Peyer's patch (tissue), 4 donors: Measurements from ENCODE around the gene CDH6. TPM values are rescaled to one million over a fixed set of nuclear protein-coding genes. Genes with fewer than 3 reads are reported as not detected.

Experiments
- DNase-seq, 3 donors: peaks; one replicate each; pipeline ENCODE4 v3.0.0-alpha.2; 2017 to 2019
- H3K27ac ChIP-seq, 4 donors: fragments of 200-600 bp; sonication (generic); one replicate each; pipeline ENCODE4 v1.5.1; 2016 to 2019
- H3K27me3 ChIP-seq, 2 donors: fragments of 200-600 bp; sonication (generic); one replicate each; pipeline ENCODE4 v1.5.1; 2019
- H3K36me3 ChIP-seq, 3 donors: fragments of 200-600 bp; sonication (generic); one replicate each; pipeline ENCODE4 v1.5.1; 2016 to 2019
- H3K4me1 ChIP-seq, 4 donors: fragments of 200-600 bp; sonication (generic); one replicate each; pipeline ENCODE4 v1.5.1; 2016 to 2019
- H3K4me3 ChIP-seq, 4 donors: fragments of 200-600 bp; sonication (generic); 1 replicate in 3 of 4; 2 replicates in 1 of 4; pipeline ENCODE4 v1.5.1; 2016 to 2019; ENCODE audit warnings: mild to moderate bottlenecking in 1 of 4
- H3K9me3 ChIP-seq, 4 donors: fragments of 200-600 bp; sonication (generic); one replicate each; pipeline ENCODE4 v1.5.1; 2016 to 2019; ENCODE audit warnings: mild to moderate bottlenecking in 1 of 4
- CTCF ChIP-seq, 6 experiments: fragments of 450-650 bp in 4 of 6; fragments of 200-600 bp in 2 of 6; sonication (generic) in 1 of 6; IDR thresholded peaks; one replicate each; pipeline ENCODE4 v1.5.1; 2017 to 2019; ENCODE audit warnings: antibody characterized with exemption in 6 of 6, mild to moderate bottlenecking in 3 of 6, moderate library complexity in 1 of 6
- POLR2A ChIP-seq, 2 donors: fragments of 450-650 bp; IDR thresholded peaks; one replicate each; pipeline ENCODE4 v1.5.1; 2017; ENCODE audit warnings: antibody characterized with exemption in 2 of 2, mild to moderate bottlenecking in 2 of 2, moderate library complexity in 2 of 2
- total RNA-seq, 4 donors: library from RNA; depleted of rRNA; stranded (reverse); fragments of >200 nt; gene quantifications; one replicate each; pipeline ENCODE4 v1.1.0, GENCODE V29; 2016

Gene CDH6
- total RNA-seq, 4 donors from 2014 or later, result 0.85 to 5.8 (median 1.1) TPM

- DNase-seq, result no peak
- Histone ChIP-seq H3K4me3 (no peak overlapping the region), H3K9me3 (no peaks in the 10 kb centered on the region), H3K4me1 (no peaks in the 10 kb centered on the region), H3K27ac (no peak overlapping the region), H3K36me3 (no peaks in the 10 kb centered on the region), H3K27me3 (no peaks in the 10 kb centered on the region)
- no peak for TF ChIP-seq POLR2A (IDR thresholded peaks at IDR 0.05)
- no peak for TF ChIP-seq CTCF (IDR thresholded peaks at IDR 0.05)
Observed at GRCh38 chr5:31173614-31174013, 19.9 kb upstream of the CDH6 start.

GRCh38 chr5:31181376-31181987 is 12.0 kb upstream of the CDH6 start:
- Histone ChIP-seq H3K4me3 (no peak overlapping the region), H3K36me3 (no peaks in the 10 kb centered on the region), H3K27me3 (no peaks in the 10 kb centered on the region), H3K4me1 (no peaks in the 10 kb centered on the region), H3K9me3 (no peaks in the 10 kb centered on the region), H3K27ac (no peak overlapping the region)
- TF ChIP-seq CTCF (IDR thresholded peaks at IDR 0.05), result no peak
- no peak for DNase-seq

- no peak overlapping the region for H3K27ac ChIP-seq
- TF ChIP-seq CTCF (IDR thresholded peaks at IDR 0.05), result no peak
- TF ChIP-seq POLR2A (IDR thresholded peaks at IDR 0.05), result no peak
- H3K27me3 ChIP-seq, result no peaks in the 10 kb centered on the region
- H3K36me3 ChIP-seq, result no peaks in the 10 kb centered on the region
- no peaks in the 10 kb centered on the region for H3K9me3 ChIP-seq
- H3K4me3 ChIP-seq, result no peak overlapping the region
- DNase-seq, result no peak
- no peaks in the 10 kb centered on the region for H3K4me1 ChIP-seq
Observed at GRCh38 chr5:31182136-31182535, 11.3 kb upstream of the CDH6 start.

- no peak for TF ChIP-seq POLR2A (IDR thresholded peaks at IDR 0.05)
- no peak for TF ChIP-seq CTCF (IDR thresholded peaks at IDR 0.05)
- Histone ChIP-seq H3K27ac (no peak overlapping the region), H3K9me3 (no peaks in the 10 kb centered on the region), H3K4me3 (no peak overlapping the region), H3K36me3 (no peaks in the 10 kb centered on the region), H3K27me3 (no peaks in the 10 kb centered on the region), H3K4me1 (no peaks in the 10 kb centered on the region)
- no peak for DNase-seq
Observed at GRCh38 chr5:31185951-31186350, 7.5 kb upstream of the CDH6 start.

- Histone ChIP-seq H3K27me3 (no peaks in the 10 kb centered on the region), H3K4me1 (no peaks in the 10 kb centered on the region), H3K36me3 (no peaks in the 10 kb centered on the region), H3K9me3 (no peaks in the 10 kb centered on the region), H3K4me3 (no peak overlapping the region), H3K27ac (no peak overlapping the region)
- no peak for DNase-seq
- TF ChIP-seq CTCF (IDR thresholded peaks at IDR 0.05) (peak; percentile 21 to 72 (median 66)), POLR2A (IDR thresholded peaks at IDR 0.05) (no peak)
Observed at GRCh38 chr5:31186672-31187267, 6.7 kb upstream of the CDH6 start.
